HG03565 (cell line): ENCODE measurements around the gene DIP2C.

Source experiments
- ATAC-seq: cut with Tn5 transposase; IDR thresholded peaks from one replicate; pipeline ENCODE4 v1.9.1; 2021; ENCODE audit warnings: mild to moderate bottlenecking, moderate library complexity; ENCODE audit not compliant: unreplicated experiment

The DIP2C gene

GRCh38 chr10:299512-299911 is 390.0 kb downstream of the DIP2C start:
- no peak for ATAC-seq

DNA sequence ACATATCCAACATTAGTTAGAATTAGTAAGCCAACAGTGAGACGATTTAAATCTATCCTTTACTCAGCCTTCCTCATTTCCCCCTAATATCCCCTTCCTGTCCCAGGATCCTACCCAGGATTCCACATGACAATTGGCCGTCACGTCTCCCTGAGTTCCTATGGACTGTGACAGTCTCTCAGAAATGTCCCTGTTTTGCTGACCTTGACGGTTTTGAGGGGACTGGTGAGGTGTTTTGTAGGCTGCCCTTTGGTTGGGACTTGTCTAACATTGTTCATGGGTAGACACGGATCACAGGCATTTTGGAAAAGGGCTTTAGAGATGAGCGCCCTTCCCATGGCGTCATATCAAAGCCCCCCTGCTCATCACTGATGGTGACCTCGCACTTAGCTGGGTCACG is 391.4 kb downstream of the DIP2C start:
- no peak for ATAC-seq

- no peak for ATAC-seq
These were observed 391.9 kb downstream of the DIP2C start for GRCh38 chr10:297567-297966.

- no peak for ATAC-seq
These were observed 395.8 kb downstream of the DIP2C start for GRCh38 chr10:293636-294035.

- ATAC-seq: no peak
These were observed 399.3 kb downstream of the DIP2C start for GRCh38 chr10:290026-290725.

- ATAC-seq: no peak
These were observed 399.9 kb downstream of the DIP2C start for GRCh38 chr10:289581-289980.

- no peak for ATAC-seq
These were observed 400.9 kb downstream of the DIP2C start for GRCh38 chr10:288316-289200.

DNA sequence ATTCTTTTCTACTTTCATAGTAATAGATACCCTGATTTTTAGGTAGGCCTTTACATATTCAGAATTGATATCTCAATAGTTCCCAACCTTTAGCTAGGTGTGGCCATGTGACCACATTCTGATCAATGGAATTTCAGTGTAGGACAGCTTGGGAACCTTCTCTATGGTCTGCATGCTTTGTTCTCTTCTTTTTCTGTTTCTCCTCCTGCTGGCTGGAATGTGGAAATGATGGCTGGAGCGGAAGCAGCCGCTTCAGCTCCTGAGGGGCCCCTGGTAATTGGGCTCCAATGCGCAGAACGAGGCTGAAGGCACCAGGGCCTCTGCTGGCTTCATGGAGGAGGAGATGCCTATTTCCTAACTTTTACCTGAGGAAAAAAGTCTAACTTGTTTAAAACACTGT is 401.7 kb downstream of the DIP2C start:
- ATAC-seq: no peak

DNA sequence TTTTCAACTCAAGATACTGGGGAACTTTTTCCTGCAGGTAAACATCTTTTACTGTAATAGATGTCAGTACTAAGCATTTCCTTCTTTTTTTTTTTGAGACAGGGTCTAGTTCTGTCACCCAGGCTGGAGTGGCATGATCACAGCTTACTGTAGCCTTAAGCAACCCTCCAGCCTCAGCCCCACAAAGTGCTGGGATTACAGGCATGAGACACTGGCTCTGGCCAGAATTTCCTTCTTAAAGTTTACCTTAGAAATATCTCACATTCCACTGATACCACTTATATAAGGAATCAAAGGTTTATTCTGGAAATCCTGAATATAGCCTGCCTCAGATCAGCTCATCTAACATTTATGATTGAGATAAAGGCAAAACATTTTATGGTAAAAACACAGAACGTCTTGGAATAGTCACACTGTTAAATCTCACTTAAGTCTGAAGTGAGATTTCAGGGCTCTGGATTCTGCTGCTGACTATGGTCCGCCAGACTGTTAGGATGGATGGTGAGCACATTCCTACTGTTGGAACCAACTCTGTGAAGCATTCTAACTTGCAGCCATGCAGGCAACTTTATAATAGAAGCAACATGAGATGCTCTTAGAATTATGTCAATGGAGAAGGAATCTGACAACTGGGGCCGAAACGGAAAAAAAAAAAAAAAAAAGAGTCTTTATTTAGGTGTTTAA is 402.3 kb downstream of the DIP2C start:
- no peak for ATAC-seq

- ATAC-seq: no peak
These were observed 404.3 kb downstream of the DIP2C start for GRCh38 chr10:285216-285615.

- ATAC-seq: peak; percentile 85
These were observed 405.5 kb downstream of the DIP2C start for GRCh38 chr10:283916-284356.

DNA sequence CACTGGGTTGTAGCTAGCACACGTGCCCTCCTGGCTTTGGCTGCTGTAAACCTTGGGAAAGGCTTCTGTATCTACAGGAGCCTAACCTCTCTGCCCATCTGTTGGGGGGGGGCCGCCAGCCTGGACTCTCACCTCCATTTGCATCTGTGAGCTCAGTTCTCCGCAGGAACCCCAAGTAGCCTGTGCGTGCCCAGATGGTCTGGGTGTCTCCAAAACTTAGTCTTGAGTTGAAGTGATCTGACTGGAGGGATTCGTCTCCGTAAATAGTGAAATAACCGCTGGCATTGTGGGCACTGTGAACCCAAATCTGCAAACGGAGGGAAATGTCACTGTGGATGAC is 406.4 kb downstream of the DIP2C start:
- no peak for ATAC-seq

DNA sequence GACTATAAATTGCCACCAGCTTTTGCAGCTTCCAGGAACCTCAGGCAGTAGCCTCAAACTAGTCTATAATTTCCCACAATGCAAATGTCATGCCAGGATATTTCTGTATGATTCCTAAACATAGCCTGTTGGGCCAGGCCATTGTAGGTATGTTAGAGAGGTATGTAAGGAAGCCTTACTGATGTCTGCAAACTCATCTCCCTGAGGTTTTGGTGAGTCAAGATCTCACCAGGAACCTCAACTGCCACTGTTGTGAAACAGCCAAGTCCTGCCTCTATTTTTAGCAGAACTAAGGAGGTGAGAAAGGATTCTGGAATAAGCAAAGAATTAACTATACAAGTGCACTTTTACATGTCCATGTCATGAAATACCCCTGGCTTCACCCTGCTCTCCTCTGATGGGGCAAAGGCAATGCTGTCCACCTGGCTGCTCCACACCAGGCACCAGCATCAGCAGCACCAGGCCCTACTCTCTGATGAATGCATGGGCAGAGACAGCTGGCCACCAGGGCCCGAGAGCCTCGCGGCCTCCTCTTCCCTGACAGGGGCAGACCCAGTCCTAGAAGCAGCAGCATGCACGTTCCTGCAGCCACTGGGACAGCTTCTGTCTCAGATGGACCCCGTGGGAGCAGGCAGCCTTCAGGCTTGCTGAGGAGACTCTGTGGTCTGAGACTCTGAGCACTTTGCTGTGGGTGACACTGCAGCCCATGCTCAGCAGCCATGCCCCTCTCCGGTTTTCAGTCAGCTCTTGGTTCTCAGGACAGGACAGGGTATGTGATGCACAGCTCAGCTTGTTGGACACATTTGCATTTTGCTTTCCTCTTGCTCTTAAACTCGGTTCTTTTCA is 407.0 kb downstream of the DIP2C start:
- no peak for ATAC-seq

- no peak for ATAC-seq
These were observed 409.8 kb downstream of the DIP2C start for GRCh38 chr10:279655-280054.

DNA sequence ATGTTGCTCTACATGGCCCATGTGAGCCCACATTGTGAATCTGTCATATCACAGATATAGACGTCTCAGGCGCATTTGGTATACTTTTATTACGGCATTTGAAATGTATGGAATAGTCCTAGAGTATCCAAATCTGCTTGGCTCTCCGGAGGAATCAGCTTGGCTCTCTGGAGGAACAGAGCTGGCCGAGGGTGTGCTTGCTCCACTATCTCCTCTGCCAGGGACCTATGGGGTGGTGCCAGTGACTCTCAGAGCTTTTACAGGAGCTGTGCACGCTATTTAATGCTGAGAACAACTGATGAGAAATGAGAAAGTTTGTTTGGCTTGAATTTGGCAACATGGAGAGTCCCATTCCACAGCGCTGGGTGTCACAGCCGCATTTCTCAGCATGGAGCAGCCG is 410.2 kb downstream of the DIP2C start:
- ATAC-seq: no peak

DNA sequence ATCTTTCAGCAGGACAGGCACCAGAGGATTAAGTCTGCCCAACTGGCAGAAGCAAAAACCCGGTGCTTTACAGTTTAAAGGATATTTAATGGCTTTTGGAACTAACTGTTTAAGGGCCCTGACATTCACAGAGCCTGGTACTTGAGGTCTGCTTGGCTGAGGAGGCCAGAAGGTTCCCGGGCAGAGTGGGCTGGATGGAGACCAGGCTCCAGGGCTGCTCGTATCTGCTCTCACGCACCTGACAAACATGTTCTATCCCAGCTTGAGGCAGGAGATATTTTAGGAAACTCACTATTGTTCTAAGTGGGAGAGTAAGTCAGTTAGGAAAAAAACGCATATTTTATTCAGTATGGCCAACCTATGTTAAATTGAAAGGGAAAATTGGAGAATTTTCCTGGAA is 410.8 kb downstream of the DIP2C start:
- no peak for ATAC-seq

DNA sequence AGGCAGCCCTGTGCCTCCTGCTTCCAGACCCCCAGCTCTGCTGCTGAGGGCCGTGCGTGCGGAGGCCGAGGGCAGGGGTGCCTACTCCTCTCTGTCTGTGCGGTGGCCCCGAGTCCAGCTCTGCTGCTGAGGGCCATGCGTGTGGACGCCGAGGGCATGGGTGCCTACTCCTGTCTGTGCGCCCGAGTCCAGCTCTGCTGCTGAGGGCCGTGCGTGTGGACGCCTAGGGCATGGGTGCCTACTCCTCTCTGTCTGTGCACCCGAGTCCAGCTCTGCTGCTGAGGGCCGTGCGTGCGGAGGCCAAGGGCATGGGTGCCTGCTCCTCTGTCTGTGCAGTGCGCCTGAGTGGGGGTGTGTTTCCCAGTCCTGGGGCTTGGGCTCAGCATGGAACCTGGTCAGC is 411.5 kb downstream of the DIP2C start:
- ATAC-seq: no peak

DNA sequence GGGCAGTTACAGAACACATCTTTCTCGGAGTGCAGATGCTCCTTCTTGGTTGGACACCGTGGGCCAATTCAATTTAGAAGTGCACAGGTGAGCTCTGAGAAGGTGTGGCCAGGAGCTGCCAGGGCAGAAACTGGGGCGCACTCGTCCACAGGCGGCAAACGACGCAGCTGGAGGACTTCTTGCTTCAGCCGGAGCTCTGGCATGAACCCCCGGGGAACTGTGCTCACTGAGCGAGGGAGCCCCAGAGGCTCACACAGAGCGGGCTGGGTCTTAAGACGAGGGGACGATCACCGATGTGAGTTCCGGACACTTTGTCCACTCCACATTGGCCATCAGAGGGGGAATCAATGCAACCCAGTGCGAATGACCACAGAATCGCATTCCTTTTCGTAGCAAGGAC is 413.8 kb downstream of the DIP2C start:
- ATAC-seq: no peak

DNA sequence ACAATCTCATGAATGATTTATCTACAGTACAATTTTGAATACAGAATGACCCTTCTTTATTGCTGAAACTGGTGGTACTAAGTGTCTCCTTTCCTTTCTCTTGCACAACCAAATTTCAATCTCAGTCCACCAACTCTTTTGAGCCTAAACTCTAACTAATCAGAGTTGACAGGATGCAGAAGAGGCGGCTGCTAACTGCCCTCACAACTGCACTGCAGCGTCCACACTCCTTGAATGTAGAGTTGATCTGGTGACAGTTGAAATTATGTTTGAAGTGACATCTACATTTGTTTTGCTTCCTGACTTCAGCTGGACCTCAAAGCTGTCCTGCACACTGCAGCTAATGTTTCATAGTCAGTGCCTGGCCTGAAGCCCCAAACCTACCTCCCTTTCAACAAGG is 414.6 kb downstream of the DIP2C start:
- no peak for ATAC-seq

- no peak for ATAC-seq
These were observed 416.4 kb downstream of the DIP2C start for GRCh38 chr10:273088-273487.

GRCh38 chr10:271722-272121 is 417.7 kb downstream of the DIP2C start:
- ATAC-seq: no peak
